Vagina (tissue), 2 donors: ENCODE results near the gene RNFT1.
"Not testable (repeated sequence)": the region's sequence is repeated elsewhere in the genome, so short reads cannot be mapped to it uniquely, and the experiment has no call there.

Source experiments
- POLR2A ChIP-seq, 2 donors: fragments of 450-650 bp; IDR thresholded peaks; one replicate each; pipeline ENCODE4 v1.6.1; 2017; ENCODE audit warnings: antibody characterized with exemption in 2 of 2, mild to moderate bottlenecking in 2 of 2, moderate library complexity in 2 of 2
- TF ChIP-seq, protein P1 (sequence below), 3 experiments: fragments of 450-650 bp in 2 of 3; fragments of 200-600 bp in 1 of 3; sonication (generic) in 1 of 3; IDR thresholded peaks; one replicate each; pipeline ENCODE4 v1.5.1; 2017 to 2019; ENCODE audit warnings: antibody characterized with exemption in 3 of 3, mild to moderate bottlenecking in 2 of 3, moderate library complexity in 2 of 3

DNA sequence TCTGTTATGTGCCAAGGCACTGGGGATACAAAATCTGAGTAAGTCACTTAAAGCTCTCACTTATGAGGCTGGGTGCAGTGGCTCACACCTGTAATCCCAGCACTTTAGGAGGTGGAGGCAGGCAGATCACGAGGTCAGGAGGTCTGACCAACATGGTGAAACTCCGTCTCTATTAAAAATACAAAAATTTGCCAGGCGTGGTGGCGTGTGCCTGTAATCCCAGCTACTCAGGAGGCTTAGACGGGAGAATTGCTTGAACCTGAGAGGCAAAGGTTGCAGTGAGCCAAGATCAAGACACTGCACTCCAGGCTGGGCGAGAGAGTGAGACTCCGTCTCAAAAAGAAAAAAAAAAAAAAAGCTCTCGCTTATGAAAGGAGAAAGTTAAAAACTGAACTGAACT is 5.0 kb downstream of the RNFT1 start:
- TF ChIP-seq, protein P1, sequence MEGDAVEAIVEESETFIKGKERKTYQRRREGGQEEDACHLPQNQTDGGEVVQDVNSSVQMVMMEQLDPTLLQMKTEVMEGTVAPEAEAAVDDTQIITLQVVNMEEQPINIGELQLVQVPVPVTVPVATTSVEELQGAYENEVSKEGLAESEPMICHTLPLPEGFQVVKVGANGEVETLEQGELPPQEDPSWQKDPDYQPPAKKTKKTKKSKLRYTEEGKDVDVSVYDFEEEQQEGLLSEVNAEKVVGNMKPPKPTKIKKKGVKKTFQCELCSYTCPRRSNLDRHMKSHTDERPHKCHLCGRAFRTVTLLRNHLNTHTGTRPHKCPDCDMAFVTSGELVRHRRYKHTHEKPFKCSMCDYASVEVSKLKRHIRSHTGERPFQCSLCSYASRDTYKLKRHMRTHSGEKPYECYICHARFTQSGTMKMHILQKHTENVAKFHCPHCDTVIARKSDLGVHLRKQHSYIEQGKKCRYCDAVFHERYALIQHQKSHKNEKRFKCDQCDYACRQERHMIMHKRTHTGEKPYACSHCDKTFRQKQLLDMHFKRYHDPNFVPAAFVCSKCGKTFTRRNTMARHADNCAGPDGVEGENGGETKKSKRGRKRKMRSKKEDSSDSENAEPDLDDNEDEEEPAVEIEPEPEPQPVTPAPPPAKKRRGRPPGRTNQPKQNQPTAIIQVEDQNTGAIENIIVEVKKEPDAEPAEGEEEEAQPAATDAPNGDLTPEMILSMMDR (IDR thresholded peaks at IDR 0.05): not testable (repeated sequence)
- TF ChIP-seq POLR2A (IDR thresholded peaks at IDR 0.05): not testable (repeated sequence)
